ENCODE results near the gene TLE5. TPM values are rescaled to one million over a fixed set of nuclear protein-coding genes. Genes with fewer than 3 reads are reported as not detected.

The TLE5 gene
- total and polyA plus RNA-seq, 2 donors (not counting 3 experiments of a cell fraction or from before 2014, with no cell fraction given) = 393 to 574 TPM

DNA sequence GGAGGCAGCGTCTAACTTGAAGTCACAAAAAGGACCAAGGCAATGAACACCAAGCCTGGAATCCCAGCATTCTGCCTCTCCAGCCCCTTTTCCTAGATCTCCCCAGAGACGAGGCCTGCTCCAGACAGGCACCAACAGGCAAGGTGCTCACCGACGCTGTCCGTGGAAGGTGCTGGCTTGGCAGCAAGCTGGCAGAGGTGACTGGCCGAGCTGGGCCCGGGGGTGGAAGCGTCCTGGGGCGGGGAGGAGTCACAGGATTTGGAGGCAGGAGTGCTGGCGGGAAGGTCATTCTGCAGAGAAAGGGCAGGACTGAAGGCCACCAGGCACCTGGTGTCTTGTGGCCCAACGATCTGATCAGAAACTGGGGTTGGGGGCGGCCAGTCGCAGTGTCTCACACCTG lies 51.4 kb downstream of the TLE5 start:
- no peak for TF ChIP-seq MYC (IDR thresholded peaks at IDR 0.05; ENCODE audit: low read depth, low read length)
- TF ChIP-seq, protein P1, sequence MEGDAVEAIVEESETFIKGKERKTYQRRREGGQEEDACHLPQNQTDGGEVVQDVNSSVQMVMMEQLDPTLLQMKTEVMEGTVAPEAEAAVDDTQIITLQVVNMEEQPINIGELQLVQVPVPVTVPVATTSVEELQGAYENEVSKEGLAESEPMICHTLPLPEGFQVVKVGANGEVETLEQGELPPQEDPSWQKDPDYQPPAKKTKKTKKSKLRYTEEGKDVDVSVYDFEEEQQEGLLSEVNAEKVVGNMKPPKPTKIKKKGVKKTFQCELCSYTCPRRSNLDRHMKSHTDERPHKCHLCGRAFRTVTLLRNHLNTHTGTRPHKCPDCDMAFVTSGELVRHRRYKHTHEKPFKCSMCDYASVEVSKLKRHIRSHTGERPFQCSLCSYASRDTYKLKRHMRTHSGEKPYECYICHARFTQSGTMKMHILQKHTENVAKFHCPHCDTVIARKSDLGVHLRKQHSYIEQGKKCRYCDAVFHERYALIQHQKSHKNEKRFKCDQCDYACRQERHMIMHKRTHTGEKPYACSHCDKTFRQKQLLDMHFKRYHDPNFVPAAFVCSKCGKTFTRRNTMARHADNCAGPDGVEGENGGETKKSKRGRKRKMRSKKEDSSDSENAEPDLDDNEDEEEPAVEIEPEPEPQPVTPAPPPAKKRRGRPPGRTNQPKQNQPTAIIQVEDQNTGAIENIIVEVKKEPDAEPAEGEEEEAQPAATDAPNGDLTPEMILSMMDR (IDR thresholded peaks at IDR 0.05; ENCODE audit: extremely low read depth in 1 of 2, insufficient read depth in 1 of 2, low read depth in 1 of 2, low read length in 2 of 2) = no peak
- no peak for TF ChIP-seq EZH2 (IDR thresholded peaks at IDR 0.05; ENCODE audit: borderline replicate concordance, low read depth, low read length, severe bottlenecking)
- no peak for TF ChIP-seq POLR2A (IDR thresholded peaks at IDR 0.05; ENCODE audit: low read depth, low read length)
- TF ChIP-seq JUN (IDR thresholded peaks at IDR 0.05; ENCODE audit: borderline replicate concordance, insufficient read depth, insufficient read length, low read depth) = no peak
- no peak for TF ChIP-seq FOS (IDR thresholded peaks at IDR 0.05; ENCODE audit: borderline replicate concordance, insufficient read depth, low read length)
- H3K27ac ChIP-seq (ENCODE audit: insufficient read depth, low read depth, low read length) = no peak overlapping the region
- H2AFZ ChIP-seq (ENCODE audit: low read depth, low read length) = no peak overlapping the region
- BruUV-seq (replicated peaks) = no TSS peak
- intact Hi-C loops (cut with micrococcal nuclease) = no loop called here
- H3K9me3 ChIP-seq (replicated peaks; ENCODE audit: control insufficient read depth, insufficient read depth, low read length) = no peaks in the 10 kb centered on the region
- peaks cover 0 to 36% of the 10 kb centered on the region in 2 experiments for H3K36me3 ChIP-seq (ENCODE audit: control insufficient read depth in 2 of 2, extremely low read depth in 1 of 2, insufficient read depth in 2 of 2, low read length in 2 of 2)
- ChIA-PET POLR2A (no interaction called here), CTCF (interaction anchor here (1.1 to 1.5 kb wide), 2 partner anchors 98 to 118 kb away, joined by 3 to 4 read pairs; no protein-coding TSS in a partner anchor)
- H3K4me1 ChIP-seq (ENCODE audit: control insufficient read depth, extremely low read depth, insufficient read depth, low read length) = no peaks in the 10 kb centered on the region
- H3K4me2 ChIP-seq (ENCODE audit: insufficient read depth, low read length) = no peak overlapping the region
- dilution Hi-C loops (cut with MboI; ENCODE audit: extremely low pct_ligation_motif_present, low sequenced_read_pairs) = no loop called here
- no peak for FAIRE-seq
- DNase-seq (ENCODE audit: low read depth, low spot score) = no peak
- H3K9me1 ChIP-seq (replicated peaks; ENCODE audit: control insufficient read depth, extremely low read depth, insufficient read depth, low read length) = no peaks in the 10 kb centered on the region
- no peaks in the 10 kb centered on the region for H3K79me2 ChIP-seq (ENCODE audit: control insufficient read depth, insufficient read depth, low read length)
- H3K27me3 ChIP-seq (ENCODE audit: control insufficient read depth in 2 of 2, insufficient read depth in 2 of 2, low read length in 2 of 2) = no peaks in the 10 kb centered on the region
- no peaks in the 10 kb centered on the region for H4K20me1 ChIP-seq (replicated peaks; ENCODE audit: control insufficient read depth, extremely low read depth, insufficient read depth, low read length)
- no peak overlapping the region for H3K9ac ChIP-seq (replicated peaks; ENCODE audit: extremely low read depth, insufficient read depth, low read length)
- no peak overlapping the region for H3K4me3 ChIP-seq (replicated peaks in 1 of 3; ENCODE audit: insufficient read depth in 1 of 3, low read depth in 1 of 3, low read length in 3 of 3)

DNA sequence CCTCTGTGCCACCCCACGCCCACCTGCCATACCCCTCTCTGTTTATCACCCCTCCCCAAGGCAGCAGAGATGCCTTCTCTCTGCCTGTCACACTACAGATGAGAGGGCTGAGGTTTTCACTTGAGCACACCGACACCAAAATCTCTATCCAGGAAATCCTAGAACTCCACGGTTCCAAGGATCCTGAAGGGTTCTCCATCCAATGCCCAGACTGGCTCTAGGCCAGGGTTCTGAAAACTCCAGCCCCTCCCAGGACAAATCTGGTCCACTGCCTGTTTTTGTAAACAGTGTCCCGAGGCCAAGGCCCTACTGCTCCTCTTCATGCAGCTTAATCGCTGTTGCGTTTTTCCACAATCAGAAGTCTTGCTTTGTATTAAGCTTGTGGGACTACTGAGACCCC lies 53.3 kb downstream of the TLE5 start:
- dilution Hi-C loops (cut with MboI; ENCODE audit: extremely low pct_ligation_motif_present, low sequenced_read_pairs) (no loop called here), intact Hi-C loops (cut with micrococcal nuclease) (no loop called here)
- H3K9ac ChIP-seq (replicated peaks; ENCODE audit: extremely low read depth, insufficient read depth, low read length) = no peak overlapping the region
- no peak overlapping the region for H2AFZ ChIP-seq (ENCODE audit: low read depth, low read length)
- DNase-seq (ENCODE audit: low read depth, low spot score) (no peak), FAIRE-seq (no peak)
- no peak overlapping the region for H3K4me2 ChIP-seq (ENCODE audit: insufficient read depth, low read length)
- peaks cover 0 to 39% of the 10 kb centered on the region in 2 experiments for H3K36me3 ChIP-seq (ENCODE audit: control insufficient read depth in 2 of 2, extremely low read depth in 1 of 2, insufficient read depth in 2 of 2, low read length in 2 of 2)
- no peaks in the 10 kb centered on the region for H3K79me2 ChIP-seq (ENCODE audit: control insufficient read depth, insufficient read depth, low read length)
- no peaks in the 10 kb centered on the region for H3K9me1 ChIP-seq (replicated peaks; ENCODE audit: control insufficient read depth, extremely low read depth, insufficient read depth, low read length)
- H3K27me3 ChIP-seq (ENCODE audit: control insufficient read depth in 2 of 2, insufficient read depth in 2 of 2, low read length in 2 of 2) = no peaks in the 10 kb centered on the region
- H3K4me1 ChIP-seq (ENCODE audit: control insufficient read depth, extremely low read depth, insufficient read depth, low read length) = no peaks in the 10 kb centered on the region
- no peak overlapping the region for H3K4me3 ChIP-seq (replicated peaks in 1 of 3; ENCODE audit: insufficient read depth in 1 of 3, low read depth in 1 of 3, low read length in 3 of 3)
- TF ChIP-seq, protein P1 (IDR thresholded peaks at IDR 0.05; ENCODE audit: extremely low read depth in 1 of 2, insufficient read depth in 1 of 2, low read depth in 1 of 2, low read length in 2 of 2) = no peak
- TF ChIP-seq MYC (IDR thresholded peaks at IDR 0.05; ENCODE audit: low read depth, low read length) (no peak), JUN (IDR thresholded peaks at IDR 0.05; ENCODE audit: borderline replicate concordance, insufficient read depth, insufficient read length, low read depth) (no peak), GATA2 (IDR thresholded peaks at IDR 0.05; ENCODE audit: insufficient read depth, insufficient read length, low read depth, low read length) (no peak), EZH2 (IDR thresholded peaks at IDR 0.05; ENCODE audit: borderline replicate concordance, low read depth, low read length, severe bottlenecking) (no peak), POLR2A (IDR thresholded peaks at IDR 0.05; ENCODE audit: low read depth, low read length) (no peak)
- TF ChIP-seq, protein P2, sequence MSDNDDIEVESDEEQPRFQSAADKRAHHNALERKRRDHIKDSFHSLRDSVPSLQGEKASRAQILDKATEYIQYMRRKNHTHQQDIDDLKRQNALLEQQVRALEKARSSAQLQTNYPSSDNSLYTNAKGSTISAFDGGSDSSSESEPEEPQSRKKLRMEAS (IDR thresholded peaks at IDR 0.05; ENCODE audit: insufficient read depth, insufficient read length) = no peak
- ChIA-PET CTCF (no interaction called here), POLR2A (no interaction called here)
- H4K20me1 ChIP-seq (replicated peaks; ENCODE audit: control insufficient read depth, extremely low read depth, insufficient read depth, low read length) = no peaks in the 10 kb centered on the region
- H3K9me3 ChIP-seq (replicated peaks; ENCODE audit: control insufficient read depth, insufficient read depth, low read length) = no peaks in the 10 kb centered on the region
- no TSS peak for BruUV-seq (replicated peaks)
- H3K27ac ChIP-seq (ENCODE audit: insufficient read depth, low read depth, low read length) = no peak overlapping the region

Data from endothelial cell of umbilical vein (primary cell).